CD4-positive, alpha-beta T cell treated with Interleukin-4 for 4 hours (primary cell): Measurements from ENCODE around the gene MRPL38.

Source experiments
- DNase-seq: peaks from one replicate; pipeline ENCODE4 v3.0.0-alpha.2; 2020

The MRPL38 gene

DNA sequence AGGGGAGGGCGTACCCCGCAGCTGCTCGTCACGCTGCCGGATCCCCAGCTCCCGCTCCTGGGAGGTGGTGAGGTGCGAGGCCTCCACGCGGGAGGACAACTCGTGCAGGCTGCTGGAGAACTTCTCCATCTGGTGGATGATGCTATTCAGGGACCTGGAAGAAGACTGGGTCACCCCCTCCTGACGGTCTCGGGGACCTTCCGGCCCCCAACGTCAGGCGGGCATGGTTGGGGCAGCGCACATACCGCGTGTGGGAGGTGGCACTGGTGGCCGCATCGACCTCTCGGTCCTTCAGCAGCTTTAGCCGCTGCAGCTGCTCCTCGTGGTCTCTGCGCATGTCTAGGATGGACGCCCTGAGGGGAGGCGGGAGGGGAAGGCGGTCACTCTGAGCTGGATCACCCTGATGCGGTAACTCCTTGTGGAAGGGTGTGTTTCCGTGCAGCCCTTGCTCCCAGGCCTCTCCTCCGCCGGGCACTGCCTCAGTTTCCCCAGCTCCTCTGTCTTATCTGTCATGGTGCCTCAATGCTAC is 13.3 kb upstream of the MRPL38 start:
- DNase-seq, result no peak

DNA sequence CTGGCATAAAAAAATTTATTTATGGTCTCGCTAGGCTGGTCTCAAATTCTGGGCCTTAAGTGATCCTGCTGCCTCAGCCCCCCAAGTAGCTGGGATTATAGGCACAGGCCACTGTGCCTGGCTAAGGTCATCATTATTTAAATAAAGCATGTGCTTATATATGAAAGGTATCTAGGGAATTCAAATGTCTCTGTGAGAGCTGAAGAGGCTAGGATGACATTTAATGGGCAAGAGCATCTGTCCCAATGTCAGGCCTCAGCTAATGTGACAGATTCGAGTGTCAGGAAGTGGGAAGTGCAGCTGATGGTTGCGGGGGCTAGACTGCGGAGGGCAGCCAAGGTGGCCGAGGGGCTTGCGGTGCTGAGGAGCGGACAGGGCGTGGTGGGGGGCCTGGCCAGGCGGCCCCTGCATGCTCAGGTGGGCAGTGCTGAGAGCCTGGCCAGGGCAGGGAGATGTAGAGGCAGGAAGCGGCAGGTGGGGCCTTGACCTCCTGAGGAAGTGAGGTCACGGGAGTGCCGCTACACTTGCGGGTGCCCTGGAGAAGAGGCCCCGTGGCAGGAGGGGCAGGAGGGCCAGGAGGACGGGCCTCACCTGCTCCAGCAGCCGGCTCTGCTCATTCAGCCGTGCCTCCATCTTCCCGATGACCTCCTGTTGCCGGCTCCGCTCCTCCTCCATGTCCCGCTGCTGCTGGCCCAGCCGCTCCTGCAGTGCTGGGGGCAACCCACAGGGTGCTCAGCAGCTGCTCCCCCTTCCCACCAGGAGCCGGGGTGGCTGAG is 12.6 kb upstream of the MRPL38 start:
- DNase-seq, result no peak

DNA sequence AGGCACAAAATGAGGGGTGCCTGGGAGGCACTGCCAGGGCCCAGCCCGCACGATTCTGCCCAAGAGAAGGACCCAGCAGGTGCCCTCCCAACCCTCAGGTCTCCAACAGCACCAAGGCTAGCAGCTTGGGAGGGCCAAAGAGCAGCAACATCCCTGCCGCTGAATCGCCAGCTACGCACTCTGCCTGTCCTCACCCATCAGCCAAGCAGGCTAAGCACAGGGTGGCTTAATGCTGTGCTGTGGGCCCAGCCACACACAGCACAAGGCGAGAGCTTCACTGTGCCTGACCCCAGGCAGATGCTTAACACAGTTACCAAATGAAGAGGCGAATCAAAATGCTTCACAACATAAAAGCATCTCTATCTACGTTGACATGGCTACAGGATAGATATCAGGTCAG is 10.6 kb upstream of the MRPL38 start:
- DNase-seq, result no peak

DNA sequence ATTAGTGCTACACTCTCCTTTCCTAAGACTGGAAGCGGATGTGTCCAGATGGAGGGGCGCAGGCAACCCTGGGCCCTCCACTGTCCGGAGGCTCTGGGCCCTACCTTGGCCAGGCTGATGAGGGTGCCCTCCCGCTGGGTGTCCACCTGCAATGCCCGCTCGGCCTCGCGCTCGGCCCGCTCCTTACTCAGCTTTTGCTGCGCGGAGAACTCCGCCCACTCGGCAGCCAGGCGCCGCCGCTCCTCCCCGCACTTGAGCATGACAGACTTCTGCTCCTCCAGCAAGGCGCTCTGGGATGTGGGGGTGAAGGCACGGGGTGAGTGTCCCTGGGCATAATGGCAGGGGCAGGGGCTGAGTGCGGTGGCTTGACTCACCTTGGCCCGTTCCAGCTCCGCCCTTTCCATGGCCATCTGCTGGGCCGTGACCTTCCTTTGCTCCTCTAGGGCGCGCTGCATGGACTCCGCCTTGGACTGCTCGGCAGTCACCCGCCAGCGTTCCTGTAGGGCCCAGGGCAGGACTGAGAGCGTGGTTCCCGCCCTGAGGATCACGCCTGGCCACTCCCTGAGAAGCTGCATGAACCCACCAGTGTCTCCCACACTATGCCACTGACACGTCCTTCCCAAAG is 10.1 kb upstream of the MRPL38 start:
- no peak for DNase-seq

DNA sequence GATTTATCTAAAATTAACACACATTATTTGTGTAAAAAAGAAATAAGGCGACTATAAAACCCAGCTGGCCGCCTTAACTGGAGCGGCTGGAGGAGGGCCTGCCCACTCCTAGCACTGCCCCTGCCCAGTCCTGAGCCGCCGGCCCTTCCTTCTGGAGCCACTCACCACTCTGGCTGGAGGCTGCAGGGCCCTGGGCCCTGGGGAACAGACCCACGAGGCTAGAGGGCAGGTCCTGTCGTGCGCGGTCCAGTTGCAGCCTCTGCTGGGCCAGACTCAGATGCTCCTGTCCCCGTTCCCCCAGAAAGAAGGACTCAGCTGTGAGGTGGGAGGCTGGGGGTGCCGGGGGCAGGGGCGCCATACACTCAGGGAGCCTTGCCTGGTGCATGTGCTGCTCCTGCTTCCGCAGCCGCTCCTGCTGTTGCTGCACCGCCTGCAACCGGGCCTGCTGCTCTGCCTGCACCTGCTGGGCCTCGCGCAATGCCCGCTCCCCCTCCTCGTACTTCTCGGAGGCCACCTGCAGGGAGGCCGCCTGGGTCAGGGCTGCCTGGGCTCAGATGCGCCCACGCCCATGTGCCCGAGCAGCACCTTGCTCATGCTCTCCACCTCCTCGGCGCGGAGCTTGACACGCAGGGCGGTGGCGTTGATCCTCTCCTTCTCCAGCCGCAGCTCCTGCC is 9.0 kb upstream of the MRPL38 start:
- no peak for DNase-seq

DNA sequence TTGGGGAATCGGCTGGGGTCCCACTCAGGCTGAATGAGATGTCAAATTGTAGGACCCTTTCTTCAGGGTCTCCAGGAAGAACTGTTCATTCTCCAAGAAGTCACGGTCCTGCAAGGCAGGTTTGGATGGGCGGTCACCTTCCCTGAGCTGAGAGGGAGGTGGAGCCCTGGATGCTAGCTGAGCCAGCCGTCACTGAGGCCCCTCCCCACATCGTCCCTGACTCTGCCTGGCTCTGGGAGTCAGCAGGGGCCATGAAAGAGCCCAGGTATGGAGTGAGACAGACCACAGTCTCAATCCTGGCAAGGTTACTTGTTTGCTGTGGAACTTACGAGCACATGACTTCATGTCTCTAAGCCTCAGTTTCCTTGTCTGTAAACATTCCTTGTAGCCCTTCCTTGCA is 6.0 kb upstream of the MRPL38 start:
- no peak for DNase-seq

DNA sequence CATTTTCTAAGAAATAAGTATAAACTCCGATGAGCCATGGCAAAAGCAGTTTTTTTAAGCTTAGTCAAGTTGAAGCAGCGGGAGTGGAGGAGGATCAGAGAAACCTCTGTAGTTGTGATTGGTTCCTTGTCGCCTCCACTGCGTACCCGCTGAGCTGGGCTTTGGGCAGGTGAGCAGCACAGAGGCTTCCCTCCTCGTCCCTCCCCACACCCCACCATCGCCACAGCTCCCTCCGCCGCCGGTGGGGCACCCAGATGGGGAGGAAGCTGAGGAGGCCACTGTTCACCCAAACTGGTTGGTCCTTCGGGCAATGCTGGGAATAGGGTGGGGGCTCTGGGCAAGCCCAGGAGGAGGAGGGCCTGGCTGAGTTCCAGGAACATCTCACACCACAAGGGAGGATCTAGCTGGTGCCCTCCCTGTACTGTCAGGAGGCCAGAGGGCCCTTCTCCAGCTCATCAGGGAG is 5.2 kb upstream of the MRPL38 start:
- no peak for DNase-seq

DNA sequence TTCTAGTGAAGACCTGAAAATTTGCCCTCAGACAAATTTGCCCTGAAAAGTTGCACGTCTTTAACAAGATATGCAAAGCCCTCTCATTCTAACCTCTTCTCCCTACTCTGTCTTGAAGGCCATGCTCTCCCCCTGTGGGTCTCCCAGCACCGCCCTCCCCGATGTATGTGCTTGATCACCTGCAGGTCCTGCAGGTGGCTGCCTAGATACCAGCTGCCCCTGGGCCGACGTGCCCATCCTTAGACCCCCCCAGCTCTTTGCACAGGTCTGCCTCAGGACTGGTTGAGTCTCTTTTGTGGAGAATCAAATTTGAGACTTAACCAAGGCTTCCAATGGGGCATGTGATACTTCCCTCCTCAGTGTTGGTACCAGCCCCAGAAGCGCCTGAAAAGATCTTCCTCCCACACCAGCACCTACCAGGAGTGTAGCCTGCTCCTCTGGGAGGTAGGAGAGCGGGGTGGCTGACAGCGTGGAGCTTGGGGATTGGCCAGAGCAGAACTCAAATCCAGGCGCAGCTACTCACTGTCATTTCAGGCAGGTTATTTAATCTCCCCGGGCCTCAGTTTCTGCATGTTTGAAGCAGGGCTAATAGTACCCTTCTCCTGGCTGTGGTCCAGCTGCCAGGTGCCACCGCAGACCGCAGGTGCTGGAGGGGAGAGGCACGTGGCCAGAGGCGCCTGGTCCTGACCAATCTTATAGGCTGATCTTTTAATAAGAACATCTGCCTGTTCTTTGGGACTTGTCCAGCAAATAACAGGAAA is 4.5 kb upstream of the MRPL38 start:
- no peak for DNase-seq

DNA sequence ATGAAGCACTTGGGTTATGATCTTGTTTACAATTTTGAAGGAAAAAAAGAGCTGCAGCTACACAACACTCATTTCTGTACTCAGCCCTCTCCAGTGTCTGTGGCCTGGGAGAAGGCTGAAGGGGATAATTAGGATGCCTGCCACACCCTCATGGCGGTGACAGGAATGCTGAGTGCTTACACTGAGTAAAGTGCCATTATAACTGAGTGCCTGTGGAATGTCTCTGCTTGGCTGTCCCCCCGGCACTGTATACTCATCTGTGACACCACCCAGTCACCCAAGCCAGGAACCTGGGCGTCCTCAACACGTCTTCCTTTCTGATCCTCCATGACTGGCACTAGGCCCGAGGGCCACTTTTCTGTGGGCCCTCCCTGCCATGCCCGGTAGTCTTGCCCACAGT is 3.5 kb upstream of the MRPL38 start:
- DNase-seq, result no peak

DNA sequence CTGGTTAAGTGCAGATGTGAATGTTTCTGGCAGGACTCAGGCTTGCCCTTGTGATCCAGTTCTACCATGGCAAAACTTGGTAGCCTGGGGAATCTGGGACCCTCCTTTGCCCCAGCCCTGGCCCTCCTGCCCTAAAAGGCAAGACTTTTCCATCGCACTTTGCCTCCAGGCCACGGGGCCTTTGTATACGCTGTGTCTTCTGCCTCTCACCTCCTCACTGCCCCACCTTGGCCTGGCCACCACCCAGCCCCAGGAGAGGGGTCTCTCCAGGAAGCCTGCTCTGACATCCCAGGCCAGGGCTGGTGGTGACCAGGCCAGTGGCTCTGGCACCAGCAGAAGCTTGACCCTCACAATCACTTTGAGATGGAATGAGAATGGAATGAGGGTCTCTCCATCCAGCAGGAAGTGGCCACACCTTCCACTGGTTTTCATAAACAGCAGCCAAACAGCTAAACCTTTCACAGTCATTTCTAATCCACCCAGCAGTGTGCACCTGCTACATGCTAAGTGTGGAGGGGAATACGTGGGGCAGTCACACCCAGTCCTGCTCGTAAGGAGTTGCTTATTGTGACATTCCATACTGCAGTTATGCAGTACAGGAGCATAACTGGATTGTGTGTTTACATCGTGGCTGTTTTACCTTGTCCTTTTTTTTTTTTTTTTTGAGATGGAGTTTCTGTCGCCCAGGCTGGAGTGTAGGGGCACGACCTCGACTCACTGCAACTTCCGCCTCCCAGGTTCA is 1.6 kb upstream of the MRPL38 start:
- DNase-seq, result no peak

DNA sequence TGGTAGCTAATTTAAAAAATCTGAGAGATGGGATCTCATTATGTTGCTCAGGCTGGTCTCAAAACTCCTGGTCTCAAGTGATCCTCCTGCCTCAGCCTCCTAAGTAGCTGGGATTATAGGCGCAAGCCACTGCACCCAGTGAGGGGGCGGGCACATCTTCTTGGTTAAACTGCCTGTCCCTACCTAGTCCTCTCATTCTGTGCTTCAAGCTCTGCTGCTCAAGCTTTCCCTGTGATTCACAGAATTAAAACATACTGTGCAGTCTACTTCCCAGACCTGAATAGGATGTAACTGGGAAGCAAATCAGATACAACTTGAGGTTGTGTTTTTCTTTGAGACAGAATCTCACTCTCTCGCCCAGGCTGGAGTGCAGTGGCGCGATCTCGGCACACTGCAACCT is 2.3 kb downstream of the MRPL38 start:
- DNase-seq, result no peak

DNA sequence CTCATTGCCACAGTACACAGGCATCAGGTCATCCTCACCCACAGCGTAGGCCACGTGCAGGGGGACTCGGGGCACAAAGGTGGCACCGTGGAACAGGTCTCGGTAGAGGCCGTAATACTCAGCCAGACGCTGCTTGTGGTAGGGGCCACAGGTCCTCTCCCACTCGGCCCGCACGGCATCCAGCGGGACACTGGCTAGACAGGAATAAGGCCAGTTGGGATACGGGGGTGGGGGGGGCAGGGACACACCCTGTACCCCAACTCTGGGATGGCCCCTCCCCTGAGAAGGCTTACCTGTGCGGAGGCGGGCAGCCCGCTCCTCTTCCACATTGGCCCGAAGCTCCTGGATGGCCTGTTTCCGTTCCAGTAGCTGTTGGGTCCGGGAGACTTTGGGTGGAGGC is 3.0 kb downstream of the MRPL38 start:
- DNase-seq, result no peak

DNA sequence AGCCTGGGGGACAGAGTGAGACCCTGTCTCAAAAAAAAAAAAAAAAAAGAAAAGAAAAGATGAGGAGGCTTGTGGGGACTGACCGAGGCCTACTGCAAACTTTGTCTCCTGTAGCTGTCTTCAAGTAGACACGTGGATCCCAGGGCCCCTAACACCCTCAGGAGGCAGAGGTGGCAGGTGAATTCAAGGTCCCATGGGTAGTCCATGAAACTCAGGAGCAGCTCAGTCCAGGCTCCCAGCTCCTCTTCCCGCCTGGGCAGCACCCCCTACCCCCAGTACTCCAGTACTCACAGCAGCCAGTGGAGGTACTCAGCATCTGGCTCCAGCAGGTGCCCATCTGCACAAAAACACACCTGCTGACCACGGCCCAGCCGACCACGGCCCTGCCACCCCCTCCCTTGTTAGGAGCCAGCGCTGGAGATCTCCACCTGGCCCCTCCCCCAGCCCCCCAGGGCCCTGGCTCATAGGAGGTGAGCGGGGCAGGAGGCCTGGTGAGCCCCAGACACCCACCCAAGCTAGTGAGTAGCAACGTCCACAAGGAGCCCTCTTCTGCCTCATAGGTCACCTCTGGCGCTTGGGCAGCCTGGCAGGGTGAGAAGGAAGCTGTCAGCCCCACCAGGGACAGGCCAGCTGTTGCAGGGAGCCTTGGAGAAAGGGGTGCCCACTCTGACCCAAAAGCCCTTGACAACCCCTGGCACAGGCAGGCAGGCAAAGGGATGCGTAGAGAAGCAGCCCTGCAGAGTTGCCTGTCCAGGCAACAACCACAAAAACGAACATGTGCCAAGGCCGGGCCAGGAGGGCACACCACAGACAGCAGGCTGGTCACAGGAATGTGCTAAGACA is 3.8 kb downstream of the MRPL38 start:
- no peak for DNase-seq

DNA sequence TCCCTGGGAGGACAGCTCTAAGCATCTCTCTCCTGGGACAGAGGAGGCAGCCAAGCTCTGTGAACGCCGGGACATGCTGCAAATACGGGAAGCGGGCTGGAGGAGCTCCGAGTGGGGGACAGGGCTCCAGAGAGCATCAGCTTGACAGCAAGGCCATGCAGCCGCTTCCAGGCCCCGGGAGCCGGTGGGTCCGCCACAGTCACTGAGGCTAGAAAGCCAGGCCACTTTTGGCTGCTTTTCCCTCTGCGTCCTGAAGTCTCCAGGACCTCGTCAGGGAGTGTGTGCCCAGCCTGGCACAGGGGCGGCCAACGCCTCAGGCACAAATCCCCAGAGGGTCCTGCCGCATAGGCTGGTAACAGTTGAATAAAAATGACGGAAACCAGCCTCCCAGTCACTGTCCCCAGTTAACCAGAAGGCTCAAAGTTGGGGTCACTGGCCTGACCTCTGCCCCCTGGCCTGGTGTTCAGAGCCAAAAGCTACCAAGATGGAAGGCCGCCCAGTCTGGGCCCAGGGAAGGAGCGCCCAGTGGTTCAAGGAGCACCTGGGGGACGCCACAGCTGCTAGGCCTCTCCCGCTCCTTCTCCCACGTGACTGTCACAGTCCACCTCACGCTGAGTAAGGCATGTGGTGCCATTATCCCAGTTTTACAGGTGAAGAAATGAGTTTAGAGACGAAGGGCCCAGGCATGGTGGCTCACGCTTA is 4.8 kb downstream of the MRPL38 start:
- DNase-seq, result no peak

DNA sequence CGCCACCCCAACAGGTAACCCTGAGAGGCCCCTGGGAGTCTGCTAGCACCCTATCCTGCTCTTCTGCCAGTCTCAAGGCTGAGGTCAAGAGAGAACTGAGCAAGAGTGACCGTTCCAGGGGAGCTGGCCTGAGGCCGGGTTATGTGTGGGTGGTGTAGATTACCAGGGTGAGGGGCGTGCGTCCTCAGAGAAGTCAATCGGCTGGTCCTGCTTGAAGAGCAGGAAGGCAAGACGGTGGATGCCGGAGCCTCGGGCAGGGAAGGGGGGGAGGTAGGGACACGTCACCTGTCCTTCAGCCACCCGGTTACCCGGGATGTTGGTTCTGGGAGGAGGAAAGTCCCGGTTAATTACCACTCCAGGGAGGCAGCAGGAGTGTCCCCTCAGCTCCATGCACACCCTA is 5.3 kb downstream of the MRPL38 start:
- no peak for DNase-seq

DNA sequence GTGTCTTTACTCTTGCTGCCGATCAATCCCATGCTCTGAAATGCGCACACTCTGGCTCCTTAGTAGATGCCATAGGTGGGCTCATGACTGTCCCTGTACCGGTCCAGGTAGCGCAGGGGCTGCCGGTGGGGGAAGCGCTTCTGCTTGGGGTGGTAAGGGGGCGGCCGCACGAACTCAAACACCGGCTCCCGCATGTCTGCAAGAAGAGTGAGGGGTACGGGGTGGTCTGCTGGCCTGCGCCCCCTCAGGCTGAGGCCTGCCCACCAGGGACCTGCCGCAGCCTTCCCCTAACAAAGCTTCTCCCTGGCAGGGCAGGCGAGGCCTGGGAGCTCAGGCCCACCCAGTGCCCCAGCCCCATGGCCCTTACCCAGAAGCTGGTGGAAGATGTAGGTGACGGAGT is 5.9 kb downstream of the MRPL38 start:
- DNase-seq, result no peak

DNA sequence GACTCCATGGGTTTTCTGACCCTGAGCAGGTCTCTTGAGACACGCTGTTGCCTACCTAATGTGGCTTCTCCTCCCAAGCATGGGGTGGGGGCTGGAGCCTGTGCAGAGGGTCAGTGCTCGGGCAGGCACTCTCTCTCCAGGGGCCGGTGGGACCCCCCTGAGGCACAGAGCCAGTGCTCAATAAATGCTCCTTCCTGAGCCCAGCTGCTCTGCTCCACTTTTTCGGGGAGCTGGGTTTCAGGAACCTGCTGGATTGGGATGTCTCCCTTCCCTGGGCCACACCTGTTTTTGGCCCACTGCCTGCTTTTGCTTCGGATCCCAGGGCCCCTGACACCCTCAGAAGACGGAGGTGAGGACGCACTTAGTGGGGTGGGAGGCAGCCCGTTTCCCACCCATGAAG is 6.6 kb downstream of the MRPL38 start:
- DNase-seq, result no peak

DNA sequence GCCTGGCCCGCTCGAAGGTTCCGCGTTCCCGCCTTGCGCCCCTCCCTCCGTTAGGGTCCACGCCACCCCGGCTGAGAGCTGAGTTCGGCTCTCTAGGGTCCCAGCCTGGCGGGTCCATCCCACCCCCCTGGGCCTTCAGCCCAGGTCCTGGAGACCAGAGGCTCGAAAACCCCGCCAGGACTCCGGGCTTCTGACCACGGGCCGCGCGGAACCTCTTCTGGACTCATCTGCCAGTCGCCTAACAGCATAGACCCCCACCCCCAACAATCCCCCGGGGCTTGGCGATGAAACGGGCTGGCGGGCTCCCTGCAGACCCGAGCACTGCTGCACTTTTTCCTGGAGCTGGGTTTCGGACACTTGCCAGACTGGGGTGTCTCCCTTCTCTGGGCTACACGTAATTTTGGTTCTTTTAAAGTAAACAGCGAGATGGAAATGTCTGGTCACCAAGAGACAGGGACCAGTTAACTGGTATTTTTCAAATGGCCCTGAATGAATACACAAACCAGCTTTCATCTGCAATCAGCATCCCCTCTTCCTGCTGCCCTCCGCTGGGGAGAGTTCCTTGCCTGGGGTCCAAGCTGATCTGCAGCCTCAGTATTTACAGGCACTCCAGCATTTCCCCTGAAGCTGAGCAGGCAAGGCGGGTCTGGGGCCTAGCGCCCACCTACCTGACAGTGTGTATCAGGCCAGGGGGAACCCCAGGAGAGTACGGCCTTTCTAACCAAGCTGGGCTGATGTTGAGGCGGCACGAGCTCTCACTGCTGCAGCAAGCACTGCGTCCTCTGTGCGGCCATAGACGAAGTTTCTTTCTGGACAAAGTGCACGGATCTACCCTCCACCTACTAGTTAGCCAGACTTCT is 7.3 kb downstream of the MRPL38 start:
- no peak for DNase-seq

DNA sequence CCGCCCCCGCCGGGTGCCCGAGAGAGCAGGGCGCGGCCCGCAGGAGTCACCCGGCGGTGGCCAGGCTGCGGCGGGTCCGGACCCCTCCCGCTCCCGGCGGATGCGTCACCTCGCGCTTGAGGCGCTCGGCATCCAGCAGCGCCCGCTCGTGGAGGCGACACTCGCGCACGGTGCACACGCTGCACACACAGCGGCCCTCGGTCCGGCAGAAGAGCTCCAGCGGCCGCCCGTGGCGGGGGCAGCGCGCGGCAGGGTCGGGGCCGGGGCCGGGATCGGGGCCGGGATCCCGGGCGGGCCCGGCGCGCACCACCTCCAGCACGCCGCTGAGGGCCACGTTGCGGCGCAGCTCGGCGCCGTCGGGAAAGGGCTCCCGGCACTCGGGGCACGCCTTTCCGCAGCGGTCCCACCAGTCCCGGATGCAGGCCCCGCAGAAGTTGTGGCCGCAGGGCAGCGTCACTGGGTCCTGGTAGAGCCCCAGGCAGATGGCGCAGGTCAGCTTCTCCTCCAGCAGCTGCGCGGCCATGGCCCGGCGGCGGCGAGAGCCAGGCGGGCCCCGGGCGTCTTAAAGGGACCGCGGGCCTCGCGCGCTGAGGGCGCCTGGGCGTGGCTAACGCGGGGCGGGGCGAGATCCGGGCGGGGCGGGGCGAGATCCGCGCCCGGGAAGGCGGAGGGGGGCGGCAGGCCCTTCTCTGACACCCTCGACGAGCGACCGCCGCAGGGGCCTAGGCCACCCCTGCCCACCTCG is 8.1 kb downstream of the MRPL38 start, which contains the start of gene TRIM65:
Gene TRIM65, minus strand, starts transcription at position 537 of the 745 bp plus-strand sequence. Its CDS starts 14 bp downstream, at position 523.
- DNase-seq, result peak; percentile 83
